ENCODE data around the gene BRCA1. TPM values are rescaled to one million over a fixed set of nuclear protein-coding genes. Genes with fewer than 3 reads are reported as not detected.

BRCA1 gene
- total RNA-seq, 2 experiments from 2014 or later = 1.2 to 1.3 TPM

DNA sequence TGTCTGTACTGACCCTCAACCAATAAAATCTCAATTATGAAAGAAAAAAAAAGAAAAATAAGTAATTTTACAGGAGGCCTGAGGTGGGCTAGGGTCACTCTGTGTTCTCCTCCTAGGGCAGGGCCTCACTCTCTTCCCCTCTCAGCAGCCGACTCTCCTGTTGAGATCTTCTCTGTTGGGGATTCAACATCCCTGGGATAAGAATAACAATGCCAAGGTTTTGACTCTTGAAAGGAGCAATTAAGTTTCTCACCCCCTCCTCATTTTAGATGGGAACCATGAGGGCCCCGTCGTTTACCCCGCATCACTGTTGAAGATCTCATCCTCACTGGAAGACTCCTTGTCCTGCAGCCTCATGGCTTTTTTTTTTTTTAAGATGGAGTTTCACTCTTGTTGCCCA is 21.5 kb upstream of the BRCA1 start:
- no peak for ATAC-seq (ENCODE audit: poor library complexity)
- no peaks in the 10 kb centered on the region for H3K36me3 Mint-ChIP-seq (ENCODE audit: low read depth)
- no peak for DNase-seq
- no peak overlapping the region for H3K27ac ChIP-seq (ENCODE audit: low read depth in 1 of 2, low read length in 2 of 2)
- no peaks in the 10 kb centered on the region for H3K4me1 ChIP-seq (ENCODE audit: insufficient read depth, low read length)
- H3K4me3 Mint-ChIP-seq = no peak overlapping the region
- H3K36me3 ChIP-seq (ENCODE audit: insufficient read depth, low read length) = peaks cover 5% of the 10 kb centered on the region
- no peaks in the 10 kb centered on the region for H3K27me3 ChIP-seq (ENCODE audit: control insufficient read depth in 1 of 2, insufficient read depth in 2 of 2, low read length in 2 of 2)
- H3K27ac Mint-ChIP-seq = no peak overlapping the region
- H3K4me1 Mint-ChIP-seq (ENCODE audit: low read depth) = no peaks in the 10 kb centered on the region
- CTCF ChIA-PET = no interaction called here
- no peaks in the 10 kb centered on the region for H3K9me3 ChIP-seq (ENCODE audit: control insufficient read depth in 1 of 2, insufficient read depth in 1 of 2, low read length in 2 of 2)
- H3K4me3 ChIP-seq (ENCODE audit: low read length) = no peak overlapping the region
- no peaks in the 10 kb centered on the region for H3K9me3 Mint-ChIP-seq
- intact Hi-C loops (cut with DNase I, micrococcal nuclease) = no loop called here
- TF ChIP-seq, protein P1, sequence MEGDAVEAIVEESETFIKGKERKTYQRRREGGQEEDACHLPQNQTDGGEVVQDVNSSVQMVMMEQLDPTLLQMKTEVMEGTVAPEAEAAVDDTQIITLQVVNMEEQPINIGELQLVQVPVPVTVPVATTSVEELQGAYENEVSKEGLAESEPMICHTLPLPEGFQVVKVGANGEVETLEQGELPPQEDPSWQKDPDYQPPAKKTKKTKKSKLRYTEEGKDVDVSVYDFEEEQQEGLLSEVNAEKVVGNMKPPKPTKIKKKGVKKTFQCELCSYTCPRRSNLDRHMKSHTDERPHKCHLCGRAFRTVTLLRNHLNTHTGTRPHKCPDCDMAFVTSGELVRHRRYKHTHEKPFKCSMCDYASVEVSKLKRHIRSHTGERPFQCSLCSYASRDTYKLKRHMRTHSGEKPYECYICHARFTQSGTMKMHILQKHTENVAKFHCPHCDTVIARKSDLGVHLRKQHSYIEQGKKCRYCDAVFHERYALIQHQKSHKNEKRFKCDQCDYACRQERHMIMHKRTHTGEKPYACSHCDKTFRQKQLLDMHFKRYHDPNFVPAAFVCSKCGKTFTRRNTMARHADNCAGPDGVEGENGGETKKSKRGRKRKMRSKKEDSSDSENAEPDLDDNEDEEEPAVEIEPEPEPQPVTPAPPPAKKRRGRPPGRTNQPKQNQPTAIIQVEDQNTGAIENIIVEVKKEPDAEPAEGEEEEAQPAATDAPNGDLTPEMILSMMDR (IDR thresholded peaks at IDR 0.05) = no peak
- no peaks in the 10 kb centered on the region for H3K27me3 Mint-ChIP-seq
- POLR2A ChIA-PET = no interaction called here

DNA sequence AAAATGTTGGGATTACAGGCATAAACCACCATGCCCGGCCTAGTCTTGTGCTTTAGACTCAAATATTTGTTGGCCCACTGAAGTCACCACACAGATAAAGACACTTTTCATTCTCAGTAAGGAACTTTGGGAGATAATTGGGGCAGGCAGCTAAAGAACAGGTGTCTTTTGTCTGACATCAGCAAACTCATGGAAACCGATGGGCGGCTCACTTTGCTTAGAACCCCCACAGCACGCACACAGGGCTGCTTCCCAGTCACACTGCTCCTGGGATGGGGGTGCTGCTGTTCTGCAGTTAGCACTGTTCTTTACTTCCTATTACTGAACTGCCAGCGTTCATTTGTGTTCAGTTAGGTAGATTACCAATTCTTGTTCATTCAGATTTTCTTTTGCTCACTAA is 18.0 kb upstream of the BRCA1 start:
- CTCF ChIA-PET = no interaction called here
- no peaks in the 10 kb centered on the region for H3K9me3 ChIP-seq (ENCODE audit: control insufficient read depth in 1 of 2, insufficient read depth in 1 of 2, low read length in 2 of 2)
- intact Hi-C loops (cut with DNase I, micrococcal nuclease) = no loop called here
- no peak overlapping the region for H3K4me3 Mint-ChIP-seq
- H3K36me3 Mint-ChIP-seq (ENCODE audit: low read depth) = no peaks in the 10 kb centered on the region
- no peaks in the 10 kb centered on the region for H3K4me1 Mint-ChIP-seq (ENCODE audit: low read depth)
- no peak overlapping the region for H3K27ac ChIP-seq (ENCODE audit: low read depth in 1 of 2, low read length in 2 of 2)
- no peaks in the 10 kb centered on the region for H3K9me3 Mint-ChIP-seq
- POLR2A ChIA-PET = no interaction called here
- no peak overlapping the region for H3K4me3 ChIP-seq (ENCODE audit: low read length)
- H3K36me3 ChIP-seq (ENCODE audit: insufficient read depth, low read length) = peaks cover 5% of the 10 kb centered on the region
- ATAC-seq (ENCODE audit: poor library complexity) (no peak), DNase-seq (no peak)
- TF ChIP-seq, protein P1 (IDR thresholded peaks at IDR 0.05) = no peak
- H3K27me3 Mint-ChIP-seq = no peaks in the 10 kb centered on the region
- no peak overlapping the region for H3K27ac Mint-ChIP-seq
- no peaks in the 10 kb centered on the region for H3K4me1 ChIP-seq (ENCODE audit: insufficient read depth, low read length)
- no peaks in the 10 kb centered on the region for H3K27me3 ChIP-seq (ENCODE audit: control insufficient read depth in 1 of 2, insufficient read depth in 2 of 2, low read length in 2 of 2)

DNA sequence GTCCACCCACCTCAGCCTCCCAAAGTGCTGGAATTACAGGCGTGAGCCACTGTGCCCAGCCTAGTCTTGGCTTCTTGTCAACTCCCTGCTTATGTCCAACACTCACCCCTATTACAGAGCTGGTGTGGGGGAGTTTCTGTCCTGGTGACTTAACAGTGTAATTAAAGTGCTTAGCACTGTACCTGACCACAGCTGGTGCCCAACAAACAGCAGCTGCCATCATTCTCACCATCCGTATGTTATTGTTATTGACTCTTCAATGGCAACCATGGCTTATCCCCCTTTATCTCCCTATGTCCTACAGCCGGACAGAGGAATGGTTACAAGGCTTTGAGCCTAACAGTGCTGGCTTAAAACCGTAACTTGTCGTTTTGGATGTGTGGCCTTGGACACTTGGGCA is 17.0 kb upstream of the BRCA1 start:
- Mint-ChIP-seq H3K27me3 (no peaks in the 10 kb centered on the region), H3K27ac (no peak overlapping the region), H3K4me1 (ENCODE audit: low read depth) (no peaks in the 10 kb centered on the region), H3K36me3 (ENCODE audit: low read depth) (no peaks in the 10 kb centered on the region), H3K4me3 (no peak overlapping the region), H3K9me3 (no peaks in the 10 kb centered on the region)
- TF ChIP-seq, protein P1 (IDR thresholded peaks at IDR 0.05) = no peak
- ChIA-PET CTCF (no interaction called here), POLR2A (no interaction called here)
- H3K4me1 ChIP-seq (ENCODE audit: insufficient read depth, low read length) = no peaks in the 10 kb centered on the region
- H3K27ac ChIP-seq (ENCODE audit: low read depth in 1 of 2, low read length in 2 of 2) = no peak overlapping the region
- no peak for DNase-seq
- no peaks in the 10 kb centered on the region for H3K27me3 ChIP-seq (ENCODE audit: control insufficient read depth in 1 of 2, insufficient read depth in 2 of 2, low read length in 2 of 2)
- H3K4me3 ChIP-seq (ENCODE audit: low read length) = no peak overlapping the region
- no peaks in the 10 kb centered on the region for H3K9me3 ChIP-seq (ENCODE audit: control insufficient read depth in 1 of 2, insufficient read depth in 1 of 2, low read length in 2 of 2)
- ATAC-seq (ENCODE audit: poor library complexity) = no peak
- intact Hi-C loops (cut with DNase I, micrococcal nuclease) = no loop called here
- H3K36me3 ChIP-seq (ENCODE audit: insufficient read depth, low read length) = peaks cover 5% of the 10 kb centered on the region

Measured in CD4-positive, alpha-beta T cell (primary cell).